Peyer's patch (tissue), 4 donors: Measurements from ENCODE around the gene WIPF2. TPM values are rescaled to one million over a fixed set of nuclear protein-coding genes. Genes with fewer than 3 reads are reported as not detected.
"Not testable (repeated sequence)": the region's sequence is repeated elsewhere in the genome, so short reads cannot be mapped to it uniquely, and the experiment has no call there.

ENCODE experiments used
- DNase-seq, 3 donors: peaks; one replicate each; pipeline ENCODE4 v3.0.0-alpha.2; 2017 to 2019
- H3K27ac ChIP-seq, 4 donors: fragments of 200-600 bp; sonication (generic); one replicate each; pipeline ENCODE4 v1.5.1; 2016 to 2019
- H3K27me3 ChIP-seq, 2 donors: fragments of 200-600 bp; sonication (generic); one replicate each; pipeline ENCODE4 v1.5.1; 2019
- H3K36me3 ChIP-seq, 3 donors: fragments of 200-600 bp; sonication (generic); one replicate each; pipeline ENCODE4 v1.5.1; 2016 to 2019
- H3K4me1 ChIP-seq, 4 donors: fragments of 200-600 bp; sonication (generic); one replicate each; pipeline ENCODE4 v1.5.1; 2016 to 2019
- H3K4me3 ChIP-seq, 4 donors: fragments of 200-600 bp; sonication (generic); 1 replicate in 3 of 4; 2 replicates in 1 of 4; pipeline ENCODE4 v1.5.1; 2016 to 2019; ENCODE audit warnings: mild to moderate bottlenecking in 1 of 4
- H3K9me3 ChIP-seq, 4 donors: fragments of 200-600 bp; sonication (generic); one replicate each; pipeline ENCODE4 v1.5.1; 2016 to 2019; ENCODE audit warnings: mild to moderate bottlenecking in 1 of 4
- CTCF ChIP-seq, 6 experiments: fragments of 450-650 bp in 4 of 6; fragments of 200-600 bp in 2 of 6; sonication (generic) in 1 of 6; IDR thresholded peaks; one replicate each; pipeline ENCODE4 v1.5.1; 2017 to 2019; ENCODE audit warnings: antibody characterized with exemption in 6 of 6, mild to moderate bottlenecking in 3 of 6, moderate library complexity in 1 of 6
- POLR2A ChIP-seq, 2 donors: fragments of 450-650 bp; IDR thresholded peaks; one replicate each; pipeline ENCODE4 v1.5.1; 2017; ENCODE audit warnings: antibody characterized with exemption in 2 of 2, mild to moderate bottlenecking in 2 of 2, moderate library complexity in 2 of 2
- total RNA-seq, 4 donors: library from RNA; depleted of rRNA; stranded (reverse); fragments of >200 nt; gene quantifications; one replicate each; pipeline ENCODE4 v1.1.0, GENCODE V29; 2016

Gene WIPF2
- total RNA-seq, 4 donors from 2014 or later, result 20.6 to 34.3 (median 26.8) TPM

- no peak for DNase-seq
- peak overlapping the region in 3 of 4 donors; percentile 80 to 93 (median 92) for H3K27ac ChIP-seq
- no peak for TF ChIP-seq POLR2A (IDR thresholded peaks at IDR 0.05)
- TF ChIP-seq CTCF (IDR thresholded peaks at IDR 0.05), result no peak
- peak overlapping the region; percentile 63 to 88 (median 84) for H3K4me3 ChIP-seq
- H3K27me3 ChIP-seq, result no peaks in the 10 kb centered on the region
- no peaks in the 10 kb centered on the region for H3K9me3 ChIP-seq
- no peaks in the 10 kb centered on the region for H3K36me3 ChIP-seq
- H3K4me1 ChIP-seq, result peaks cover 0 to 6% (median 2%) of the 10 kb centered on the region in 4 donors
Observed at GRCh38 chr17:40218006-40218739, 931 bp upstream of the WIPF2 start.

GRCh38 chr17:40219594-40220338 lies 662 bp downstream of the WIPF2 start:
- no peaks in the 10 kb centered on the region for H3K36me3 ChIP-seq
- peak overlapping the region; percentile 80 to 93 (median 90) for H3K27ac ChIP-seq
- peak overlapping the region; percentile 63 to 88 (median 84) for H3K4me3 ChIP-seq
- H3K27me3 ChIP-seq, result no peaks in the 10 kb centered on the region
- TF ChIP-seq CTCF (IDR thresholded peaks at IDR 0.05) (no peak), POLR2A (IDR thresholded peaks at IDR 0.05) (no peak)
- DNase-seq, result peak in 1 of 3 donors; percentile 50
- no peaks in the 10 kb centered on the region for H3K9me3 ChIP-seq
- peaks cover 0 to 7% (median 3%) of the 10 kb centered on the region in 4 donors for H3K4me1 ChIP-seq

- H3K4me3 ChIP-seq, result no peak overlapping the region
- peaks cover 0 to 7% (median 3%) of the 10 kb centered on the region in 4 donors for H3K4me1 ChIP-seq
- H3K27me3 ChIP-seq, result no peaks in the 10 kb centered on the region
- no peak overlapping the region for H3K27ac ChIP-seq
- no peak for TF ChIP-seq CTCF (IDR thresholded peaks at IDR 0.05)
- peak in 1 of 3 donors; percentile 1 for DNase-seq
- peaks cover 0 to 28% (median 0%) of the 10 kb centered on the region in 3 donors for H3K36me3 ChIP-seq
- no peaks in the 10 kb centered on the region for H3K9me3 ChIP-seq
Observed at GRCh38 chr17:40224718-40225550, 5.8 kb downstream of the WIPF2 start.

GRCh38 chr17:40229146-40229545 lies 10.0 kb downstream of the WIPF2 start:
- not testable (repeated sequence) for DNase-seq, H3K27ac ChIP-seq, H3K9me3 ChIP-seq, H3K4me3 ChIP-seq, H3K4me1 ChIP-seq, H3K27me3 ChIP-seq
- peaks cover 0 to 47% (median 4%) of the 10 kb centered on the region in 3 donors for H3K36me3 ChIP-seq

- no peak overlapping the region for H3K27ac ChIP-seq
- TF ChIP-seq CTCF (IDR thresholded peaks at IDR 0.05) (no peak), POLR2A (IDR thresholded peaks at IDR 0.05) (no peak)
- H3K36me3 ChIP-seq, result peaks cover 0 to 48% (median 4%) of the 10 kb centered on the region in 3 donors
- no peak for DNase-seq
- no peaks in the 10 kb centered on the region for H3K27me3 ChIP-seq
- H3K4me3 ChIP-seq, result no peak overlapping the region
- H3K9me3 ChIP-seq, result no peaks in the 10 kb centered on the region
- no peaks in the 10 kb centered on the region for H3K4me1 ChIP-seq
Observed at GRCh38 chr17:40230670-40231069, 11.6 kb downstream of the WIPF2 start.

GRCh38 chr17:40231928-40232327 lies 12.8 kb downstream of the WIPF2 start:
- H3K4me1 ChIP-seq, H3K9me3 ChIP-seq, H3K4me3 ChIP-seq, H3K27ac ChIP-seq, H3K27me3 ChIP-seq, DNase-seq: not testable (repeated sequence)
- H3K36me3 ChIP-seq, result peaks cover 0 to 41% (median 4%) of the 10 kb centered on the region in 3 donors
